Brain pericyte (primary cell): Measurements from ENCODE around the gene HOXA6.

ENCODE experiments used
- DNase-seq: peaks from one replicate; pipeline ENCODE4 v3.0.0-alpha.2; 2012; ENCODE audit warnings: low read depth, low spot score

The HOXA6 gene

GRCh38 chr7:27173956-27174873, 26.6 kb upstream of the HOXA6 start, which contains the start of gene HOXA10:
TSS of gene HOXA10 (minus strand) at chr7:27174320. CDS start at chr7:27174306, 14 bp downstream.
- no peak for DNase-seq

DNA sequence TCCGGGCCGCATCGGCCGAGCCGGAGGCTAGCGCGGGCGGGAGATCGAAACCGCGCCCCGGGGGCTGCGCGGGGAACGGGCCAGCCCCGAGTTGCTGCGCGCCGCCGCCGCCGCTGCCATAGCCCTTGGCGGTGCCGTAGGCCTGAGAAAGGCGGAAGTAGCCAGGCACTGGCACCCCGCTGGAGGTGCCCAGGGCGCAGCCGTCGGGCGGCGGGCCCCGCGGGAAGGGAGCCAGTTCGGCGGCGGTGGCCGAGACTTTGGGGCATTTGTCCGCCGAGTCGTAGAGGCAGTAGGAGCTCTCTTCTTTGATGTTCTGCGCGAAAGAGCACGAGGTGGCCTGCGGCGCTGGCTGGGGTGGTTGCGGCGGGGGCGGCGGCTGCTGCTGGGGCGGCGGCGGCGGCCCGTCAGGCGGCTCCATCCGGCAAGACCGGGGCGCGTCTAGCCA, 26.0 kb upstream of the HOXA6 start:
- no peak for DNase-seq

DNA sequence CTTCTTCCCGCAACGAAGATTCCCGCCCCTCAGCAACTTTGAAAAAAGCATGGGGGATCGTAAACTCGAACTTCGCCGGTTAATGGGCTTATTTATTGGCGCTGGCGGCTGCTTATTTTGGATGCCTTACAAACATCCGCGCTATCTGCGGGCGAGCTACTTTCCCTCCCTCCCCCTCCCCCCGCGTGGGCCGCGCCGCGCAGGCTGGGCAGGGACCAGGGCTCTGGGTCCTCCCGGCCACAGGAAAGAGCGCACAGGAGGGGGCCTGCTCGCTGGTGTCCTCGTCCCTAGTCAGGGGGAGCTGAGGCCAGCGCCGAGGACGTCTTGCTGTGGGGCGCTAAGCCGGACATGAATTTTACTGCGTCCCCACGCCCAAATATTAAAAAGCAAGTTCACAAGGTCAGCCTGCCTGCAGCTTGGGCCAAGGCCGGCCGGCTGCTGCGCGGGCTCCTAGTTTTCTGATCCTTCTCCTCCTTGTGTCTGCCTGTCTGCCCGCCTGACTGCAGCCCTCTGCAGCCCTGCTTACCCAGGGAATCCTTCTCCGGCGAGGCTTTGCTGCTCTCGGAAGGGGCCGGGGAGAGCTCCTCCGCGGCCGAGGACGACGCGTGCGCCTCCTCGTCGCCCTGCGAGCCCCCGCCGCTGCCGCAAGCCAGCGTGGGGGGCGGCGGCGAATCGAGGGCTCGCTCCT, 25.4 kb upstream of the HOXA6 start:
- no peak for DNase-seq

DNA sequence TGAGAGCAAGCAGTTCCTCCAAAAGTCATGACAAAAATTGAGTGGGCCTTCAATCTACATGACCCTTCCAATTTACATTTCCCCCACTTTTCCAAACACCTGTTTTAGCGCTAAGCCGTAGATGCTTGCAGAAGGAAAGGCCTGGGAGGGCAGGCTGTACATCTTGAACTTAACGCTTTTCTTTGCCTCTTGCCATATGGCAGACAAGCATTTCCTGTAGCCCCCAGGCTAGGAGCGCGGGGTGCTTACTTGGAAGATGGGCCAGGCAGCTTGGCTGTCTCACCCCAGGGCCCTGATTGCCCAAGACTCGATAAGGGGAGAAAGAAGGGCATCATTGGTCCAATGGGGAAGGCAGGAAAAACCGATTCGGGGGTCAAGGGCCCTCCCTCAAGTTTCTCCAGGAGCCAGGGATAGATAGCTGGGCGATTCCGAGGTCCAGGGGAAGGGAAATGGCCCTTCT, 24.8 kb upstream of the HOXA6 start:
- DNase-seq, result no peak

DNA sequence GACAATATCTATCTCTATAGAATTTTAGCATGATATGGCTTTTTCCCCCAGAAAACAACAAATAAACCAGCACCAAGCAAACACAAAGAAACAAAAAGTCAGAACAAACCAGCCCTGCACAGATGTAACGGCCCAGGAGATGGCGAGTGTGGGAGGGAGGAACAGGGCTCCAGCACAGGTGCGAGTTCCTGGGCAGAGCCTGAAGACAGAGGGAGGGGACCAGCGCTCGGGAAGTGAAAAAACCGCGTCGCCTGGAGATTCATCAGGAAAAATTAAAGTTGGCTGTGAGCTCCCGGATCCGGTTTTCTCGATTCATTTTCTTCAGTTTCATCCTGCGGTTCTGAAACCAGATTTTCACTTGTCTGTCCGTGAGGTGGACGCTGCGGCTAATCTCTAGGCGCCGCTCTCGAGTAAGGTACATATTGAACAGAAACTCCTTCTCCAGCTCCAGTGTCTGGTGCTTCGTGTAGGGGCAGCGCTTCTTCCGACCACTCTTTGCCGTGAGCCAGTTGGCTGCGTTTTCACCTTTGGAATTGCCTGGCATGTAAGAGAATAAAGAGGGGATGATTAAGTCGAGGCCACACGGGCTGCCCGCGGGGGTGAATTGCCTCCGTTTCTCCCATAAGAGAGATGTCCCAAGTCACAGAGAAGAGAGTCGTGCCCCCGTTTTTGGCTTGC, 24.2 kb upstream of the HOXA6 start:
- DNase-seq, result no peak

GRCh38 chr7:27171325-27171636, 23.7 kb upstream of the HOXA6 start:
- DNase-seq, result no peak

DNA sequence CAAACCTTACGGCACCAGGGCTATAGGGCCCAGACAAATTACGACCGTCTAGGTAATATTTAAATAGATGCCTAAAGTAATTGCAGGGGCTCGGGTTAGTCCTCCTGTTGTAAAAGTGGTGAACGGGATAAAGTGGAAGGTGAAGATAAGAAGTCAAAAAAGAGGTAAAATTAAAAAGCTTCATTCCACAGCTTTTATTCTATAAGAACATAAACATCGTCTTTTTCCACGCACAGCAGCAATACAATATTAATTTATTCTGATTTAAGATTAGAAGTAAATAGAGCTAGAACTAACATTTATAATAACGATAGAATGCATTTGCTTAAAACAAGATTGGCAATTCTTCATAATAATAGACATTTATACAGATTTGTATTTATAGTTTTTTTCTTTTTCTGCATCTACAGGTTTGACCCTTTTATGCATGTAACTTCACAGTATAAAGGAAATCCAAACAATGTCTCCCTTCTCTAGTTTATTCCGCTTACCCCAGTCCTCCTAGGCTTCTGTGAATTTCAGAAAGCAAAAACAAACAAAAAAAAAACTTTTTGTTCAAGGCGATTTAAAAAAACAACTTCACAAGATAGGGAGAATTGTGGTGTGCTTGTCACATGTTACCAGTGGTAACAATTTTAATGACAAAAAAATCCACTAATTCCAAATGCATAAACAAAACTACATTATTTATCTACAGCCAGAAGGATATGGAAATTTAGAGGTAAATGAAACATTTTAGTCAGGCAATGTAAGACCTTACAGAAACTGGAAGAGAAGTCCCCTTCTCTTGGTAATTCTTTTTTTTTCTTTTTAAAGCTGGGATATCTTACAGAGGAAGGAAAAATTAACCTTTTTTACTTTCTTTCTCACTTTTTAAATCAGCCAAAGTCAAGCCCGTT, 23.1 kb upstream of the HOXA6 start:
- DNase-seq, result no peak

- DNase-seq, result no peak
These were observed 22.3 kb upstream of the HOXA6 start for GRCh38 chr7:27169658-27170425.

DNA sequence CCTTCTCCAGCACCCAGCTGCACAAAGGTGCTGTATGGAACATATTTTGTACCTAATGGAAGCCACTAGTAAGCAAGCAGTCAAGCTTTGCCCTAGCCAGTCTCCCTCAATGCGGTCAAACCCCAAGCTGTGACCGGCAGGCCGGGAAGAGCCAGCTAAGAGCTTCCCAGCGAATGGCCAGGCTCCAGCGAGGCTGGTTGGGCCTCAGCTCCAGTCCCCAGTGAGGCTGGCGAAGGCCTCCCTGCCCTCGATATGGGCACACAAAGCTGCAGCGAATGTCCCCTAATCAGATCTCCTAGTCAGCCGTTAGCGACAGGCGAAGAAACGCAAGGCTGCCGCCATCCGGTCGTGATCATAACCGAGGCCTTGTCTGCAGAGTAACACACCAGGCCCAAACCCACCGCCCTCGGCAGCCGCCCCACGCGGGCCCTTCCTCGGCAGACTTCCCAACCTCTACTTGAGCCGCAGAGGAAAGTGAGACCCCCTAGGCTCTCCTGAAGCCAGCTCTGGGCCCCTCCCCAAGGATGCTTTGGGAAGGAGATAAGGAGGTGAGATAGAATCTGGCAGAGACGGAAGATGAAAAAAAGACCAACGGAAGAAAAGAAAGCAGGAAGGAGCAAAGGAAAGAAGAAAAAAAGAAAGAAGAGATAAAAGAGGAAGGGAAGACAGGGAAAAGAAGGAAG, 20.8 kb upstream of the HOXA6 start:
- DNase-seq, result no peak

DNA sequence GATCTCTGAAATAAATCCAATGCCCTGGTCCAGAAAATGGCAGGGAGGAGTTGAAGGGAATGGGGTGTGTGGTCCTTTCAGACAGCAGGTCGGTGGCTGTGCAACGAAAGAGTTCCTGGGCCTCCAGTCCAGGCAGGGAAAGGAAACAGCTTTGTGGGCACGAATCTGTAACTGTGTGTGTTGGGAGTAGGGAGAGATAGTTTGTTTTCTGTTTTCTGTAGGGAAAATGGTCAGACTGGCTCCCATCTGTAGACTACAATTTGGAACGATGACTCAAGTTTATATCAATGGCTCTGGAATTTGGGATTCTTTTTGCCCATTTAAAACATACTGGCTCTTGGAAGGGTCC, 20.3 kb upstream of the HOXA6 start:
- DNase-seq, result no peak

- no peak for DNase-seq
These were observed 19.2 kb upstream of the HOXA6 start for GRCh38 chr7:27166531-27167505.

DNA sequence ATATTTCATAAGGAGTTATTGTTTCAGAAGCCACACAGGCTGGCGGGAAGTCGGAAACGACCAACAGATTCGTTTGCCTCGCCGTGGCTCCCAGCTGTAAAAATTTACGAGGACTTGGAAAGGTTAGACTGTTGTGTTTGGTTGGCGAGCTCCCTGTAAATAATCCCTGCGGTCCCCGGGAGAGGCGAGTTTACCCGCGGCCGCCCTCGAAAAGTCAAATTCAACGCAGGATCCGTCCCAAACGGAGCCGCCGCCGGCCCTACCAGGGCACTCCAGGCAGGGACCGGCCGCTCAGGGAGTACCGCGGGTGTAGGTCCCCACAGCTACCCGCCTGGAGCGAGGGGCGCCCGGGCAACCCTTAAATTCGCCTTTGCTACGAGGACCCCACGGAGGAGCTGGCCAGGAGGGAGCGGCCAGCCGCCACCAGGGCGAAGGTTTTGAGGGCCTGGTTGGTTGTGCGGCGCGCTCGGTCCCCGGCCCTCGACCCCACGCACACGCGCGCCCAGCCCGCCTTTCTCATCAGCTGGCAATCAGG, 18.5 kb upstream of the HOXA6 start:
- no peak for DNase-seq

DNA sequence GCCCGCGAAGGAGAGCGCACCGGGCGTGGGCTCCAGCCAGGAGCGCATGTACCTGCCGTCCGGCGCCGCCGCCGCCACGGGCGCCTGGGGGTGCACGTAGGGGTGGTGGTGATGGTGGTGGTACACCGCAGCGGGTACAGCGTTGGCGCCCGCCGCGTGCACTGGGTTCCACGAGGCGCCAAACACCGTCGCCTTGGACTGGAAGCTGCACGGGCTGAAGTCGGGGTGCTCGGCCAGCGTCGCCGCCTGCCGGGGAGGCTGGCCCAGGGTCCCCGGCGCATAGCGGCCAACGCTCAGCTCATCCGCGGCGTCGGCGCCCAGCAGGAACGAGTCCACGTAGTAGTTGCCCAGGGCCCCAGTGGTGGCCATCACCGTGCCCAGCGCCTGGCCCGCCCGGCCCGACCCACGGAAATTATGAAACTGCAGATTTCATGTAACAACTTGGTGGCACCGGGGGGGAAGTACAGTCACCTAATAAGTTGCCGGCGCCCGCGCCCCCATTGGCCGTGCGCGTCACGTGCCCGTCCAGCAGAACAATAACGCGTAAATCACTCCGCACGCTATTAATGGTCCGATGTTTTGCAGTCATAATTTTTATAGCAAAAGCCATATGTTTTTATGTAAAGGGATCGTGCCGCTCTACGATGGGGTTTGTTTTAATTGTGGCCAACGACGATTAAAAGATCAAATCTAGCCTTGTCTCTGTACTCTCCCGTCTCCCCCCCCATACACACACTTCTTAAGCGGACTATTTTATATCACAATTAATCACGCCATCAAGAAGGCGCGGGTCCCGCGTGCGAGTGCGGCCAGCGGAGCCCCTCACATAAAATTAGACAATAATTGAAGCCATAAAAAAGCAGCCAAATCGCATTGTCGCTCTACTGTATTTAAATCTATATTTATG, 17.8 kb upstream of the HOXA6 start, which contains the start of gene HOXA9:
Gene HOXA9, minus strand, starts transcription at position 449 of the 907 bp plus-strand sequence. Its CDS starts 80 bp downstream, at position 369.
- no peak for DNase-seq

DNA sequence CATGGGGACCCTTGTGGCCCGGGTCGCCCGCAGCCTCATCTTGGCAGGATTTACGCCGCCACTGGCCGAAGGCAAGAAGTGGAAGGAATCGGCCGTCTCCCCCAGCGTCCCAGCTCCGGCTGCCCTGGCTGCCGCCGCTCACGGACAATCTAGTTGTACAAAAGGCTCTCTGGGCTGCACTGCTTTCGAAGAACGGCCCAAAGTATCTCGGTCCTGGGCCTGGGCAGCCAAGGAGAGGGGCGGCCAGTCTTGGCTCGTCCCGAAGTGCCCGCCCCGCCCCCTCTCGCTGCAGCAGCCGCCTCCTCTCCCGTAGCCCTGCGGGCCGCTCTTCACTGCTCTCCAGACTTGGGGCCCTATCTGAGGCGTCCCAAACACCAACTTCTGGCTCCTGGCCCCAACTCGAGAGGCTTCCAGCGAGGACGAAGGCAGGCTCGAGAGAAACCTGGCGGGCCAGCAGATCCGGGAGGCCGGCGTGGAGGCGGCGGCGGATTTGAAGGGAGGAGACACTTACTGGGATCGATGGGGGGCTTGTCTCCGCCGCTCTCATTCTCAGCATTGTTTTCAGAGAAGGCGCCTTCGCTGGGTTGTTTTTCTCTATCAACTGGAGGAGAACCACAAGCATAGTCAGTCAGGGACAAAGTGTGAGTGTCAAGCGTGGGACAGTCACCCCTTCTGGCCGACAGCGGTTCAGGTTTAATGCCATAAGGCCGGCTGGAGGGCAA, 17.0 kb upstream of the HOXA6 start:
- no peak for DNase-seq

DNA sequence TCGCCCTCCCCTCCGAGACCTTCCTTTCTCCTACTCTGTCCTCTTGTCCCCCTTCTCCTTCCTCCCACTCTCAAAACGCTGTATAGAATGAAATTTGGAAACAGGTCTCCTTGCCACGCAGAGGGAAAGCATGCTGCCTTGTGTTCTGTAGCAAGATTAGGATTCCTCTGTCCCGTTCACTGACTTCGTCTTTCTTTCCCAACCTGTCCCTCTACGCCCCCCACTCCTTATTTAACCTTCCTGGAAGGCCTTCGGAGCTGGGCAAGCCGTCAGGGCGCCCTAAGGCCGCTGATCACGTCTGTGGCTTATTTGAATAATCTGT, 16.4 kb upstream of the HOXA6 start:
- DNase-seq, result no peak

- no peak for DNase-seq
These were observed 15.9 kb upstream of the HOXA6 start for GRCh38 chr7:27163288-27164044.
